Astrocyte of the cerebellum (primary cell): Measurements from ENCODE around the gene KLF8.

ENCODE experiments used
- DNase-seq: peaks from one replicate; pipeline ENCODE4 v3.0.0-alpha.2; 2011; ENCODE audit warnings: low read depth
- H3K4me3 ChIP-seq: 2 replicates; pipeline ENCODE4 v1.5.1; 2011; ENCODE audit warnings: mild to moderate bottlenecking, low read depth, low read length, moderate library complexity
- in situ Hi-C: cut with HindIII; loops from 2 replicates; pipeline ENCODE4 v1.10.0; 2017; ENCODE audit warnings: low sequenced_read_pairs
- TF ChIP-seq, protein P1 (sequence below): IDR thresholded peaks from 2 replicates; pipeline ENCODE4 v1.5.1; 2012; ENCODE audit warnings: low read length, low read depth, moderate library complexity, mild to moderate bottlenecking; ENCODE audit errors: missing control alignments

The KLF8 gene

GRCh38 chrX:56318076-56318475, 85.9 kb downstream of the KLF8 start:
- TF ChIP-seq, protein P1, sequence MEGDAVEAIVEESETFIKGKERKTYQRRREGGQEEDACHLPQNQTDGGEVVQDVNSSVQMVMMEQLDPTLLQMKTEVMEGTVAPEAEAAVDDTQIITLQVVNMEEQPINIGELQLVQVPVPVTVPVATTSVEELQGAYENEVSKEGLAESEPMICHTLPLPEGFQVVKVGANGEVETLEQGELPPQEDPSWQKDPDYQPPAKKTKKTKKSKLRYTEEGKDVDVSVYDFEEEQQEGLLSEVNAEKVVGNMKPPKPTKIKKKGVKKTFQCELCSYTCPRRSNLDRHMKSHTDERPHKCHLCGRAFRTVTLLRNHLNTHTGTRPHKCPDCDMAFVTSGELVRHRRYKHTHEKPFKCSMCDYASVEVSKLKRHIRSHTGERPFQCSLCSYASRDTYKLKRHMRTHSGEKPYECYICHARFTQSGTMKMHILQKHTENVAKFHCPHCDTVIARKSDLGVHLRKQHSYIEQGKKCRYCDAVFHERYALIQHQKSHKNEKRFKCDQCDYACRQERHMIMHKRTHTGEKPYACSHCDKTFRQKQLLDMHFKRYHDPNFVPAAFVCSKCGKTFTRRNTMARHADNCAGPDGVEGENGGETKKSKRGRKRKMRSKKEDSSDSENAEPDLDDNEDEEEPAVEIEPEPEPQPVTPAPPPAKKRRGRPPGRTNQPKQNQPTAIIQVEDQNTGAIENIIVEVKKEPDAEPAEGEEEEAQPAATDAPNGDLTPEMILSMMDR: no peak
- DNase-seq: no peak
- H3K4me3 ChIP-seq: no peak overlapping the region
- in situ Hi-C loops: no loop called here

DNA sequence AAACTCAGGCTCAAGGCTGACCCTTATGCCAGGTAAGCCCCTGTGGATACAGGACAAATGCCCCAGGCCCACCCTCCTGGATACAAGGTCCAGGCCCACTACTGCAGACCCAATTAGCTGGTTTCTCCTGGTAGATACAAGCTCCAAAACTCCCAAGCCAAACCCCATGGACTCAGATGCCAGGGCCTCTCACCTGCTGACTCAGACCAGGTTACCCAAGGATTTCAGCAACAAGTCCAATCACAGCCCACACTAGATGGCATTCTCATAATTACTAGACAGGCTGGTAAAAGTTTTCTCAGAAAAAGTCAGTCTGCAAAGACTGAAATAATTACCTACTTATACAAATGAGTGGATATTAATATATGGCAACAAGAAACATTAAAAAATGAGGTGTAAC, 87.0 kb downstream of the KLF8 start:
- TF ChIP-seq, protein P1: no peak
- in situ Hi-C loops: no loop called here
- H3K4me3 ChIP-seq: no peak overlapping the region
- DNase-seq: no peak
